Colonic mucosa (tissue), 4 donors: Measurements from ENCODE around the gene KPNB1. TPM values are rescaled to one million over a fixed set of nuclear protein-coding genes. Genes with fewer than 3 reads are reported as not detected.

ENCODE experiments used
- DNase-seq: peaks from one replicate; pipeline ENCODE4 v3.0.0-alpha.2; 2020
- H3K27ac ChIP-seq: fragments of 200-600 bp; one replicate; pipeline ENCODE4 v1.8.0; 2021
- H3K27me3 ChIP-seq: fragments of 200-600 bp; one replicate; pipeline ENCODE4 v1.8.0; 2021
- H3K36me3 ChIP-seq: fragments of 200-600 bp; one replicate; pipeline ENCODE4 v1.8.0; 2021
- H3K4me1 ChIP-seq: fragments of 200-600 bp; one replicate; pipeline ENCODE4 v1.8.0; 2021; ENCODE audit warnings: mild to moderate bottlenecking
- H3K4me3 ChIP-seq: fragments of 200-600 bp; one replicate; pipeline ENCODE4 v1.8.0; 2021
- H3K9ac ChIP-seq, 2 donors: one replicate each; pipeline ENCODE4 v1.7.0; 2013; ENCODE audit warnings: control low read depth in 2 of 2, low read depth in 2 of 2, low read length in 2 of 2
- H3K9me3 ChIP-seq: fragments of 200-600 bp; one replicate; pipeline ENCODE4 v1.8.0; 2021
- CTCF ChIP-seq: fragments of 200-600 bp; IDR thresholded peaks from one replicate; pipeline ENCODE4 v1.8.0; 2022; ENCODE audit warnings: antibody characterized with exemption, mild to moderate bottlenecking
- intact Hi-C: fragments of 100-400 bp; cut with DNase I; formaldehyde crosslinking; loops from one replicate; pipeline ENCODE4 v1.14.1; 2022
- total RNA-seq, 2 donors: library from RNA; stranded (reverse); fragmentation: NEBNext Ultra II Directional in 1 of 2; extraction: Animal tissue kit (Norgen Biotek cat#: 25700) in 1 of 2; gene quantifications; one replicate each; pipeline ENCODE4 v1.2.1, GENCODE V29; 2021
- donor health status: healthy.
- donor health status: DM: no; HTN: no; CAD: no.
- donor health status: DM: no; HTN: no; CAD: no.

KPNB1 gene
- total RNA-seq, 2 donors from 2014 or later, result 247 to 356 TPM

- Histone ChIP-seq H3K9me3 (no peaks in the 10 kb centered on the region), H3K4me3 (peak overlapping the region; percentile 85), H3K36me3 (no peaks in the 10 kb centered on the region), H3K4me1 (peaks cover 9% of the 10 kb centered on the region), H3K27me3 (no peaks in the 10 kb centered on the region), H3K9ac (peak overlapping the region; percentile 40 to 69), H3K27ac (peak overlapping the region; percentile 69)
- peak; percentile 41 for DNase-seq
- no peak for TF ChIP-seq CTCF
- intact Hi-C loops, result loop anchor here (10.0 kb wide), 1 partner anchor 110 kb away; no protein-coding TSS in a partner anchor
Measured at GRCh38 chr17:47694581-47695428, 45.1 kb downstream of the KPNB1 start.

- peak overlapping the region; percentile 69 for H3K27ac ChIP-seq
- H3K9ac ChIP-seq, result peak overlapping the region; percentile 6 to 40
- peaks cover 9% of the 10 kb centered on the region for H3K4me1 ChIP-seq
- no peaks in the 10 kb centered on the region for H3K27me3 ChIP-seq
- H3K4me3 ChIP-seq, result peak overlapping the region; percentile 85
- intact Hi-C loops, result loop anchor here (10.0 kb wide), 1 partner anchor 109 kb away; no protein-coding TSS in a partner anchor
- no peaks in the 10 kb centered on the region for H3K9me3 ChIP-seq
- no peaks in the 10 kb centered on the region for H3K36me3 ChIP-seq
- TF ChIP-seq CTCF, result no peak
- DNase-seq, result no peak
Measured at GRCh38 chr17:47695429-47696376, 46.0 kb downstream of the KPNB1 start.

- Histone ChIP-seq H3K4me1 (peaks cover 9% of the 10 kb centered on the region), H3K9me3 (no peaks in the 10 kb centered on the region), H3K4me3 (no peak overlapping the region), H3K27ac (no peak overlapping the region), H3K27me3 (no peaks in the 10 kb centered on the region), H3K36me3 (no peaks in the 10 kb centered on the region), H3K9ac (no peak overlapping the region)
- intact Hi-C loops, result loop anchor here (10.0 kb wide), 1 partner anchor 108 kb away; no protein-coding TSS in a partner anchor
- DNase-seq, result no peak
- no peak for TF ChIP-seq CTCF
Measured at GRCh38 chr17:47696717-47697642, 47.3 kb downstream of the KPNB1 start.

GRCh38 chr17:47697906-47698711, 48.4 kb downstream of the KPNB1 start:
- TF ChIP-seq CTCF, result no peak
- no peak for DNase-seq
- peaks cover 6% of the 10 kb centered on the region for H3K4me1 ChIP-seq
- no peaks in the 10 kb centered on the region for H3K27me3 ChIP-seq
- no peak overlapping the region for H3K4me3 ChIP-seq
- H3K9me3 ChIP-seq, result no peaks in the 10 kb centered on the region
- no peak overlapping the region for H3K27ac ChIP-seq
- H3K36me3 ChIP-seq, result no peaks in the 10 kb centered on the region
- intact Hi-C loops, result loop anchor here (10.0 kb wide), 1 partner anchor 107 kb away; no protein-coding TSS in a partner anchor
- H3K9ac ChIP-seq, result no peak overlapping the region
